Gastrocnemius medialis (tissue), 4 donors: Measurements from ENCODE around the gene CNP.

Source experiments
- CTCF ChIP-seq, 5 experiments: fragments of 450-650 bp in 3 of 5; fragments of 200-600 bp in 2 of 5; sonication (generic) in 2 of 5; IDR thresholded peaks in 4 of 5; conservative IDR thresholded peaks in 1 of 5; 1 replicate in 4 of 5; 2 replicates in 1 of 5; pipeline ENCODE4 v1.5.1; 2016 to 2019; ENCODE audit warnings: antibody characterized with exemption in 5 of 5, mild to moderate bottlenecking in 3 of 5, moderate library complexity in 3 of 5
- POLR2A ChIP-seq, 2 donors: fragments of 450-650 bp; IDR thresholded peaks; one replicate each; pipeline ENCODE4 v1.6.1; 2017; ENCODE audit warnings: antibody characterized with exemption in 2 of 2, mild to moderate bottlenecking in 2 of 2, moderate library complexity in 2 of 2

- TF ChIP-seq CTCF (IDR thresholded peaks at IDR 0.05 in 4 of 5, conservative IDR thresholded peaks at IDR 0.05 in 1 of 5) (no peak), POLR2A (IDR thresholded peaks at IDR 0.05) (no peak)
Measured at GRCh38 chr17:41939044-41939692, 27.4 kb upstream of the CNP start.
